ENCODE results near the gene PPM1G. TPM values are rescaled to one million over a fixed set of nuclear protein-coding genes. Genes with fewer than 3 reads are reported as not detected.

The PPM1G gene
- total RNA-seq, 1 donor from 2014 or later: 95.3 TPM

DNA sequence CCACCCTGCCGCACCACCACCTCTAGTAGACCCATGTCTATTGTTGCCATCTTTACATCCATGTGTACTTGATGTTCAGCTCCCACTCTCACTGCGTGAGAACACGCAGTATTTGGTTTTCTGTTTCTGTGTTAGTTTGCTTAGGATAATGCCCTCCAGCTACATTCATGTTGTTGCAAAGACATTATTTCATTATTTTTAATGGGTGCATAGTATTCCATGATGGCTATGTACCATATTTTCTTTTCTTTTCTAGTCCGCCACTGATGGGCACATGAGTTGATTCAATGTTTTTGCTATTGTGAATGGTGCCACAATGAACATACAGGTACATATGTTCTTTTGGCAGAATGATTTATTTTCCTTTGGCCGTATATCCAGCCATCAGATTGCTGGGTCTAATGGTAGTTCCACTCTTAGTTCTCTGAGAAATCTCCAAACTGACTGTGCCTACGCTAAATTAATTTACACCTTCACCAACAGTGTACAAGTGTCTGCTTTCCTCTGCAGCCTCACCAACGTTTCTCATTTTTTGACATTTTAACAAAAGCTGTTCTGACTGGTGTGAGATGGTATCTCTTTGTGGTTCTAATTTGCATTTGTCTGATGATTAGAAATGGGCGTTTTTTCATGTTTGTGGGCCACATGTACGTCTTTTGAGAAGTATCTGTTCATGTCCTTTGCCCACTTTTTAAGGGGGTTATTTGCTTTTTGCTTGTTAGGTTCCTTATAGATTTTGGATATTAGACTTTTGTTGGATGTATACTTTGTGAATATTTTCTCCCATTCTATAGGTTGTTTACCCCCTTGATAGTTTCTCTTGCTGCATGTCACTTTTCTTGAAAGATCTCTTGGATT is 18.3 kb downstream of the PPM1G start:
- no peak for DNase-seq (ENCODE audit: extremely low spot score, unreplicated experiment)
- H3K27ac Mint-ChIP-seq: no peak overlapping the region
- no peaks in the 10 kb centered on the region for H3K4me1 Mint-ChIP-seq (ENCODE audit: unreplicated experiment)
- H3K9me3 Mint-ChIP-seq: no peaks in the 10 kb centered on the region
- H3K27me3 Mint-ChIP-seq: no peaks in the 10 kb centered on the region
- H3K4me3 Mint-ChIP-seq: no peak overlapping the region
- H3K36me3 Mint-ChIP-seq: peaks cover 11% of the 10 kb centered on the region
- TF ChIP-seq, protein P1, sequence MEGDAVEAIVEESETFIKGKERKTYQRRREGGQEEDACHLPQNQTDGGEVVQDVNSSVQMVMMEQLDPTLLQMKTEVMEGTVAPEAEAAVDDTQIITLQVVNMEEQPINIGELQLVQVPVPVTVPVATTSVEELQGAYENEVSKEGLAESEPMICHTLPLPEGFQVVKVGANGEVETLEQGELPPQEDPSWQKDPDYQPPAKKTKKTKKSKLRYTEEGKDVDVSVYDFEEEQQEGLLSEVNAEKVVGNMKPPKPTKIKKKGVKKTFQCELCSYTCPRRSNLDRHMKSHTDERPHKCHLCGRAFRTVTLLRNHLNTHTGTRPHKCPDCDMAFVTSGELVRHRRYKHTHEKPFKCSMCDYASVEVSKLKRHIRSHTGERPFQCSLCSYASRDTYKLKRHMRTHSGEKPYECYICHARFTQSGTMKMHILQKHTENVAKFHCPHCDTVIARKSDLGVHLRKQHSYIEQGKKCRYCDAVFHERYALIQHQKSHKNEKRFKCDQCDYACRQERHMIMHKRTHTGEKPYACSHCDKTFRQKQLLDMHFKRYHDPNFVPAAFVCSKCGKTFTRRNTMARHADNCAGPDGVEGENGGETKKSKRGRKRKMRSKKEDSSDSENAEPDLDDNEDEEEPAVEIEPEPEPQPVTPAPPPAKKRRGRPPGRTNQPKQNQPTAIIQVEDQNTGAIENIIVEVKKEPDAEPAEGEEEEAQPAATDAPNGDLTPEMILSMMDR (conservative IDR thresholded peaks at IDR 0.05): no peak

DNA sequence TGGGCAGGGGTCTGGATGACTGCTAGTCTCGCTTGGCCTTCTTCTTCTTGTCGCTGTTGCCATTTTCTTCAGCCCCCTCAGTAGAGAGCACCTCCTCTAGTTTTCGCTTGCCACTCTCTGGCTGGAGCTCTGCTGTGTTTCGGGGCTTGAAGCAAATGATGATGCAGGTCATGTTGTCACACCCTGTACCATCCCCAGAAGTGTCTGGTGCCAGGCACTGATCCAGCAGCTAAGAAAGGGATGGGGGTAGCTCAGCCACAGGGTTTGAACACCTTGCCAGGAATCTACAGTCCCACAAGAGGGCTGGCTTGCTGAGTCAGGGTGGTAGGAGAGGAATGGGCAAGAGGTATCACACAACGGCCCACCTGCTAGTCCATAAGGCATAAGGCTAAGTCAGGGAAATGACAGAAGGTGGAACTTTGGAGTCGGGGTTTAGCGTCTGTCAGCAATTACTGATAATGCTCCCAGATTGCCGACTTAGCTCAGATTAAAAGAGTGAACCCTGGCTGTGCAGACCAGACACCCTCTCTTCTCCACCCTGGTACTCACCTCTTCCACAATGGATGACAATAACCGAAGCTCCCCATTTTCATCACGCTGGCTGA is 27.7 kb downstream of the PPM1G start:
- Mint-ChIP-seq H3K36me3 (peaks cover 28% of the 10 kb centered on the region), H3K9me3 (no peaks in the 10 kb centered on the region), H3K4me1 (ENCODE audit: unreplicated experiment) (peaks cover 24% of the 10 kb centered on the region), H3K27ac (peak overlapping the region; percentile 97), H3K27me3 (no peaks in the 10 kb centered on the region), H3K4me3 (peak overlapping the region; percentile 88)
- TF ChIP-seq, protein P1 (conservative IDR thresholded peaks at IDR 0.05): no peak
- no peak for DNase-seq (ENCODE audit: extremely low spot score, unreplicated experiment)

DNA sequence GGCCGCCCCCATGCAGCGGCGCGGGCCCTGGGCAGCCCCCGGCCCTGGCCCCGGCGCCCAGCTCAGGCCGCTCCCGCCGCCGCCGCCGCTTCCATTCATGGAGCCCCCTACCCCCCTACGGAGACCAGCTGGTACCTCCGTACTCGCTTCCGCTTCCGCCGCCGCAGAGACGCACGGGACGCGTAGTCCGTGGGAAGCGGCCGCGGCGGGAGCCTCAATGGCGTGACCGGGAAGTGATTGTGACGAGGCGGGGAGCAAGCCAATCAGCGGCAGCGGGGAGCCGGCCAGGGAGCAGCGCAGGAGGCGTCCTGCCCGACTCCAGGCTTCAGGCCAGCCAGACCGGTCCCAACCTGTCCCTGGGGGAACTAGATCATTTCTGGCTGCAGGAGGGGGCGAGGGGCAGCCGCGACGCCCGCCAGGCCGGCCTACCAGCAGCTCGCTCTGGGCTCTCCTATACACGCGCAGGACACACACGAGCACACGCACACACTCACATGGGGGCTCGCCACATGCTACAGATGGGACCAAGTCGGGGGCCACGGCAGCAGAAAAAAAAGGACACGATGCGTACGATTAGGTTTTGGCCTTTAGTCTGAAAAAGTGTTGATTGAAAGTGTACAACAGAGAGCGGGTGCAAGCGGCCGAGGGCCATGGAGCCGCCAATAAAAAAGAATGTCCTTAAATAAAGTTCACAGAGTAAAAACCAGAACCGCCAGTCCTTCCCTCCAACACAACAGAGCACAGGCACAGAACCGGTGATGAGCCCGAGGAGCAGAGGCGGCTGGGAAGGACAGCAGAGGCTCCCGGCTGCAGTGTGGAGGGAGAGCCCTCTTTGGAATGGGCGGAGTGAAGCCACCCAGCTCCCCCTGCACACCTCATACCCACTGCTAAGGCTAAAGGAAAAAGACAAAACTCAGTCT is 28.5 kb downstream of the PPM1G start, which contains the start of gene ZNF513:
TSS of gene ZNF513 (minus strand) at position 109 of the 920 bp plus-strand sequence. CDS start 208 bp downstream, outside the sequence.
- TF ChIP-seq, protein P1 (conservative IDR thresholded peaks at IDR 0.05): no peak
- Mint-ChIP-seq H3K27ac (peak within 1 kb of the TSS; percentile 97), H3K9me3 (no peaks in the 10 kb centered on the region), H3K27me3 (no peaks in the 10 kb centered on the region), H3K36me3 (peaks cover 26% of the 10 kb centered on the region), H3K4me3 (peak within 1 kb of the TSS; percentile 88), H3K4me1 (ENCODE audit: unreplicated experiment) (peaks cover 24% of the 10 kb centered on the region)
- DNase-seq (ENCODE audit: extremely low spot score, unreplicated experiment): peak; percentile 96

GRCh38 chr2:27379836-27380625 is 29.4 kb downstream of the PPM1G start:
- peaks cover 19% of the 10 kb centered on the region for H3K36me3 Mint-ChIP-seq
- H3K27me3 Mint-ChIP-seq: no peaks in the 10 kb centered on the region
- peak overlapping the region; percentile 97 for H3K27ac Mint-ChIP-seq
- H3K4me3 Mint-ChIP-seq: peak overlapping the region; percentile 88
- DNase-seq (ENCODE audit: extremely low spot score, unreplicated experiment): no peak
- no peaks in the 10 kb centered on the region for H3K9me3 Mint-ChIP-seq
- peaks cover 24% of the 10 kb centered on the region for H3K4me1 Mint-ChIP-seq (ENCODE audit: unreplicated experiment)
- TF ChIP-seq, protein P1 (conservative IDR thresholded peaks at IDR 0.05): no peak
